Vagina (tissue), 2 donors: ENCODE data around the gene ZBTB34. TPM values are rescaled to one million over a fixed set of nuclear protein-coding genes. Genes with fewer than 3 reads are reported as not detected.

Experiments
- DNase-seq, 2 donors: peaks; one replicate each; pipeline ENCODE4 v3.0.0-alpha.2; 2017; ENCODE audit errors: extremely low spot score in 2 of 2
- H3K27ac ChIP-seq: fragments of 200-600 bp; sonication (generic); one replicate; pipeline ENCODE4 v1.5.1; 2019
- H3K27me3 ChIP-seq: fragments of 200-600 bp; sonication (generic); one replicate; pipeline ENCODE4 v1.5.1; 2019
- H3K36me3 ChIP-seq, 2 donors: fragments of 200-600 bp; sonication (generic); one replicate each; pipeline ENCODE4 v1.5.1; 2017 to 2019
- H3K4me1 ChIP-seq: fragments of 200-600 bp; sonication (generic); one replicate; pipeline ENCODE4 v1.5.1; 2019
- H3K4me3 ChIP-seq, 2 donors: fragments of 200-600 bp; sonication (generic); 1 replicate in 1 of 2; 2 replicates in 1 of 2; pipeline ENCODE4 v1.5.1; 2016 to 2019
- H3K9me3 ChIP-seq: fragments of 200-600 bp; sonication (generic); one replicate; pipeline ENCODE4 v1.5.1; 2019
- POLR2A ChIP-seq, 2 donors: fragments of 450-650 bp; IDR thresholded peaks; one replicate each; pipeline ENCODE4 v1.6.1; 2017; ENCODE audit warnings: antibody characterized with exemption in 2 of 2, mild to moderate bottlenecking in 2 of 2, moderate library complexity in 2 of 2
- POLR2AphosphoS5 ChIP-seq, 2 donors: sonication (generic); formaldehyde crosslinking; IDR thresholded peaks; one replicate each; pipeline ENCODE4 v1.9.0; 2017; ENCODE audit warnings: antibody characterized with exemption in 2 of 2, mild to moderate bottlenecking in 2 of 2, low read depth in 1 of 2; ENCODE audit not compliant: insufficient read depth in 1 of 2
- intact Hi-C: fragments of 100-400 bp; cut with DNase I; formaldehyde crosslinking; loops from one replicate; pipeline ENCODE4 v1.15.1; 2023
- total RNA-seq: library from RNA; depleted of rRNA; stranded (reverse); fragments of >200 nt; gene quantifications from one replicate; pipeline ENCODE4 v1.2.3, GENCODE V29; 2016
- TF ChIP-seq, protein P1 (sequence below), 3 experiments: fragments of 450-650 bp in 2 of 3; fragments of 200-600 bp in 1 of 3; sonication (generic) in 1 of 3; IDR thresholded peaks; one replicate each; pipeline ENCODE4 v1.5.1; 2017 to 2019; ENCODE audit warnings: antibody characterized with exemption in 3 of 3, mild to moderate bottlenecking in 2 of 3, moderate library complexity in 2 of 3

ZBTB34 gene
- total RNA-seq, 1 donor from 2014 or later: 8.6 TPM

- Histone ChIP-seq H3K9me3 (no peaks in the 10 kb centered on the region), H3K4me3 (no peak overlapping the region), H3K4me1 (no peaks in the 10 kb centered on the region), H3K36me3 (no peaks in the 10 kb centered on the region), H3K27me3 (no peaks in the 10 kb centered on the region), H3K27ac (no peak overlapping the region)
- DNase-seq: no peak
- TF ChIP-seq POLR2AphosphoS5 (IDR thresholded peaks at IDR 0.05; ENCODE audit: insufficient read depth in 1 of 2, low read depth in 1 of 2): no peak
- no peak for TF ChIP-seq POLR2A (IDR thresholded peaks at IDR 0.05)
- TF ChIP-seq, protein P1, sequence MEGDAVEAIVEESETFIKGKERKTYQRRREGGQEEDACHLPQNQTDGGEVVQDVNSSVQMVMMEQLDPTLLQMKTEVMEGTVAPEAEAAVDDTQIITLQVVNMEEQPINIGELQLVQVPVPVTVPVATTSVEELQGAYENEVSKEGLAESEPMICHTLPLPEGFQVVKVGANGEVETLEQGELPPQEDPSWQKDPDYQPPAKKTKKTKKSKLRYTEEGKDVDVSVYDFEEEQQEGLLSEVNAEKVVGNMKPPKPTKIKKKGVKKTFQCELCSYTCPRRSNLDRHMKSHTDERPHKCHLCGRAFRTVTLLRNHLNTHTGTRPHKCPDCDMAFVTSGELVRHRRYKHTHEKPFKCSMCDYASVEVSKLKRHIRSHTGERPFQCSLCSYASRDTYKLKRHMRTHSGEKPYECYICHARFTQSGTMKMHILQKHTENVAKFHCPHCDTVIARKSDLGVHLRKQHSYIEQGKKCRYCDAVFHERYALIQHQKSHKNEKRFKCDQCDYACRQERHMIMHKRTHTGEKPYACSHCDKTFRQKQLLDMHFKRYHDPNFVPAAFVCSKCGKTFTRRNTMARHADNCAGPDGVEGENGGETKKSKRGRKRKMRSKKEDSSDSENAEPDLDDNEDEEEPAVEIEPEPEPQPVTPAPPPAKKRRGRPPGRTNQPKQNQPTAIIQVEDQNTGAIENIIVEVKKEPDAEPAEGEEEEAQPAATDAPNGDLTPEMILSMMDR (IDR thresholded peaks at IDR 0.05): no peak
- intact Hi-C loops: no loop called here
These were observed 65.9 kb downstream of the ZBTB34 start for GRCh38 chr9:126926364-126926763.

DNA sequence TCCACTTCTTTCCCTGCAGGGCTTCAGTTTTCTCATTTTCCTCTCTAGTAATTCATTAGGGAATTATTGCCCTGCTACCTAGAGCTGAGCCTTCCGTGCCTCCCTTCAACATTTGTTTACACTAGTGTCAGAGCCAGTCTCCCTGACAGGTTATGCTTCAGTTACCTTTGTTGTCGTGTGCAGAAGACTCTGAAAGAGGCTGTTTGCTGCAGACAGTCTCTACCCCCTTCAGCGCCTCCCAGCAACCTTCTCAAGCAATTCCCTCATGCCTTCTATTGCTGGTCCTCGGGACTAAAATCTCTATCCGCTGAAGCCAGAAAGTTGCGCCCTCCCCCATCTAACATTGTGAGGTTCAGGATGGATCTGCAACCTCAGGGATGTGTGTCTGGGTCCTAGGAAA, 67.0 kb downstream of the ZBTB34 start:
- H3K9me3 ChIP-seq: no peaks in the 10 kb centered on the region
- no peak for TF ChIP-seq POLR2A (IDR thresholded peaks at IDR 0.05)
- TF ChIP-seq POLR2AphosphoS5 (IDR thresholded peaks at IDR 0.05; ENCODE audit: insufficient read depth in 1 of 2, low read depth in 1 of 2): no peak
- TF ChIP-seq, protein P1 (IDR thresholded peaks at IDR 0.05): no peak
- no peaks in the 10 kb centered on the region for H3K27me3 ChIP-seq
- DNase-seq: no peak
- no peak overlapping the region for H3K27ac ChIP-seq
- H3K4me3 ChIP-seq: no peak overlapping the region
- intact Hi-C loops: no loop called here
- H3K36me3 ChIP-seq: no peaks in the 10 kb centered on the region
- H3K4me1 ChIP-seq: no peaks in the 10 kb centered on the region

- no peak for TF ChIP-seq POLR2A (IDR thresholded peaks at IDR 0.05)
- H3K4me1 ChIP-seq: no peaks in the 10 kb centered on the region
- no peaks in the 10 kb centered on the region for H3K9me3 ChIP-seq
- DNase-seq: no peak
- no peak overlapping the region for H3K27ac ChIP-seq
- intact Hi-C loops: no loop called here
- no peak overlapping the region for H3K4me3 ChIP-seq
- H3K27me3 ChIP-seq: no peaks in the 10 kb centered on the region
- H3K36me3 ChIP-seq: no peaks in the 10 kb centered on the region
These were observed 72.5 kb downstream of the ZBTB34 start for GRCh38 chr9:126932871-126933321.

- Histone ChIP-seq H3K4me1 (no peaks in the 10 kb centered on the region), H3K27me3 (no peaks in the 10 kb centered on the region), H3K36me3 (no peaks in the 10 kb centered on the region), H3K9me3 (no peaks in the 10 kb centered on the region), H3K27ac (no peak overlapping the region), H3K4me3 (no peak overlapping the region)
- DNase-seq: no peak
- intact Hi-C loops: no loop called here
- no peak for TF ChIP-seq POLR2AphosphoS5 (IDR thresholded peaks at IDR 0.05; ENCODE audit: insufficient read depth in 1 of 2, low read depth in 1 of 2)
- TF ChIP-seq, protein P1 (IDR thresholded peaks at IDR 0.05): no peak
- no peak for TF ChIP-seq POLR2A (IDR thresholded peaks at IDR 0.05)
These were observed 73.0 kb downstream of the ZBTB34 start for GRCh38 chr9:126933334-126933980.

- no peak for DNase-seq
- Histone ChIP-seq H3K36me3 (no peaks in the 10 kb centered on the region), H3K4me3 (no peak overlapping the region), H3K27me3 (no peaks in the 10 kb centered on the region), H3K4me1 (no peaks in the 10 kb centered on the region), H3K9me3 (no peaks in the 10 kb centered on the region), H3K27ac (no peak overlapping the region)
- intact Hi-C loops: no loop called here
- TF ChIP-seq, protein P1 (IDR thresholded peaks at IDR 0.05): no peak
- no peak for TF ChIP-seq POLR2A (IDR thresholded peaks at IDR 0.05)
- TF ChIP-seq POLR2AphosphoS5 (IDR thresholded peaks at IDR 0.05; ENCODE audit: insufficient read depth in 1 of 2, low read depth in 1 of 2): no peak
These were observed 74.0 kb downstream of the ZBTB34 start for GRCh38 chr9:126934441-126934840.

Other genes with a start within 250 kb of the ZBTB34 start
- gene LMX1B, start 246.7 kb upstream of the ZBTB34 start, total RNA-seq: not detected
- gene ZBTB43, start 55.6 kb upstream of the ZBTB34 start, total RNA-seq: 15.5 TPM
- 15.2 TPM for gene RALGPS1, start 54.1 kb downstream of the ZBTB34 start, total RNA-seq